HG03571 (cell line): ENCODE measurements around the gene SRSF6.
"Not testable (repeated sequence)": the region's sequence is repeated elsewhere in the genome, so short reads cannot be mapped to it uniquely, and the experiment has no call there.

ENCODE experiments used
- ATAC-seq: cut with Tn5 transposase; IDR thresholded peaks from one replicate; pipeline ENCODE4 v1.9.1; 2021; ENCODE audit not compliant: unreplicated experiment

The SRSF6 gene

DNA sequence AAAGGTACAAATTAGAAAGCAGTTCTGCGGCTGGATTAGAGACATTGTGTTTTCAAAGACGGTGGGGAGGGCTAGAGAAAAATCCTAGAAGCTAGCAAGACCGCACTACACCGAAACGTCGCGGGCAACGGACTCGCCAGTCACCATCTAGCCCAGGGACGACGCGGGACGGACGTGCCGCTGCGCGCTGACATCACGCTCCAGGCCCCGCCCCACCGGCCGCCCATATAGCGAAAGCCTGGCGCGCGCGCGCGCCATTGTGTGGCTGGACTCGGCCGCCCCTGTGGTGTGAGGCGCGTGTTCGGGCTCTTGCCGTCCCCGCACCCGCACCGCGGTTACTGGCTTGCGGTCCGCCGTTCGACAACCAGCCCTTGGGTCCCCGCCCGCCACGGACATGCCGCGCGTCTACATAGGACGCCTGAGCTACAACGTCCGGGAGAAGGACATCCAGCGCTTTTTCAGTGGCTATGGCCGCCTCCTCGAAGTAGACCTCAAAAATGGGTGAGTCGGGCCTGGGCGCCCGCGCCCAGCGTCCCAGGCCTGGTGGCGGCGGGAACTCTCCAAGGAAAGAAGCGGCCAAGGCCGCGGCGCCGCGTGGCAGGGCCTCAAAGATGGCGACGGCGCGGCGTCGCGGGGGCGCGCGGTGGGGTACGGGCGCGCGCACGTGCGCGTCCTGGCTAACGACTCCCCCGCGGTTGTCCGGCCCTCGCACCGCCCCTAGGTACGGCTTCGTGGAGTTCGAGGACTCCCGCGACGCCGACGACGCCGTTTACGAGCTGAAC lies at the start of gene SRSF6:
Gene SRSF6 (plus strand): TSS at position 257 of the 782 bp plus-strand sequence. CDS start 138 bp downstream, at position 395.
- ATAC-seq, result peak; percentile 77

DNA sequence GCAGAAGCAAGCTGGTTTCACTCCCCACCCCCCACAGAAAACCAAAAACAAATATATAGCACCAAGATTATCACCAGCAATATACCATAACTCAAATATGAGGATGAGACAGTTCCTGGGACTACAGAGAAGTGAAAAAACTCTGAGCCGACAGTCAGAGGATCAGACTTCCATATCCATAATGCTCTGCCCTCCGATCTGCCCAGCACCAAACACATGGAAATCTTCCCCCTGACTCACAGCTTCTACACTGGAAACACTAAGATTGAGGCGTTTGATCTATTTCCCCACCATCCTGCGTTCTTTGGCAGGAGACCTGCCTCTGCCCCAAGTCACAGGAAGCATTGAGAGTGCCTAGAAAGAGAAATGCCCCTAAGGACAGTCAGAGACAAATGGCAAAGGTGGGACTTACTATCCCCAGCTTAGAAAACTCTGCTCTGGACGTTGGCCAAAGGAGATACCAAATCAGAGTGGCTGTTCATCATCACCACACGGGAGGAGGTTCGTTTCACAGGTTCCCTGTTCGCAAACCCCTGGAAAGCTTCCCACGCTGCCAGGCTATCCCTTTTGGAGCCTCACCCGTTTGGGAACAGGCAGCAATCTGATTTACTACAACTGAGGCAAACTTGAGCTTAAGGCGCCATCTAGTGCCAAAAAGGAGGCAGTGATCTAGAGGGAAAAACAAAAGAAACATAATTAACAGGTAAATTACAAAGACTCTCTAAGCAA lies 48.7 kb upstream of the SRSF6 start:
- ATAC-seq, result no peak

DNA sequence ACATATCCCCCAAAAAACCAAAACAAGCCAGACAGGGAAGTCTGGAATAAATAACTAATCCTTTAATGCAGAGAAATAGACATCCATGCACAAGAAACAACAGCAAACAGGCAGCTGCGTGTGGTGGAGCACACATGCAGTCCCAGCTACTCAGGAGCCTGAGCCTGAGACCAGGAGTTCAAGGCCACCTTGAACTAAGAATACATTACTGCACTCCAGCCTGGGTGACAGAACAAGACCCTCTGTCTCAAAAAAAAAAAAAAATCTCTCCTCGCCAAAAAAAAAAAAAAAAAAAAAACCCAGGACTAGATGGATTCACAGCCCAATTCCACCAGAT lies 48.2 kb upstream of the SRSF6 start:
- no peak for ATAC-seq

DNA sequence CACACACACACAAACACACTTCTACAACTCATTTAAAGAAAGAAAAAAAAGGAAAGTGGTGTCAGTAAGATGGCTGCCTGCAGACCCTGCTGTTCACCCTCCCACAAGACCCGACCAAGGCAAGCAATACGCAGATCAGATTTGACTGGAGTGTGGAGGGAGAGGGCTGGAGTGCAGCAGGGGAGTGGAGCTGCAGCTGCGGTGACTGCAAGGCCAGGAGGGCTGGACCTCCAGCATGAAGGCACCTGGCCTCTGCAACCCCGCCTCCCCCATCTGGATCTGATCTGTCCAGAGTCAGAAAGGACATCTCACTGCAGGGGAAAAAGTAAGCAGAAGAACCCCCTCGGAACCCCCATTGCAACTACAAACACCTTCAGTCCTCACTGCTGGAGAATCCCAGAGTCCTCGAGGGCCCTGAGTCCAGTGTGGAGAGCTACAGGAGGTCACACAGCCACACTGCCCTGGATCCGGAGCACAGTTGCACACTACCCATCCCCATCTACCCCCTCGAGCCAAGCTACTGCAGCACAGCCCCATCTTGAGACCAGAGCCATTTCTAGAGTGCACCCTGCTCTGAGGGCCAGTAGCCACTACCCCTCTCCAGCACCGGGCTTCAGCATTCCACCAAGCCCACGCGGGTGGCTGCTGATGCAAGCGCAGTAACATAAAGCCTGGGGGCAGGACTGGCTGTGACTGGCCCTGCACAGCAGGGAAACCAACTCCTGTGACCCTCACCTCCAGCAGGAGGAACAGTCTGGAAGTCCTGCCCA lies 41.9 kb upstream of the SRSF6 start:
- ATAC-seq, result no peak

DNA sequence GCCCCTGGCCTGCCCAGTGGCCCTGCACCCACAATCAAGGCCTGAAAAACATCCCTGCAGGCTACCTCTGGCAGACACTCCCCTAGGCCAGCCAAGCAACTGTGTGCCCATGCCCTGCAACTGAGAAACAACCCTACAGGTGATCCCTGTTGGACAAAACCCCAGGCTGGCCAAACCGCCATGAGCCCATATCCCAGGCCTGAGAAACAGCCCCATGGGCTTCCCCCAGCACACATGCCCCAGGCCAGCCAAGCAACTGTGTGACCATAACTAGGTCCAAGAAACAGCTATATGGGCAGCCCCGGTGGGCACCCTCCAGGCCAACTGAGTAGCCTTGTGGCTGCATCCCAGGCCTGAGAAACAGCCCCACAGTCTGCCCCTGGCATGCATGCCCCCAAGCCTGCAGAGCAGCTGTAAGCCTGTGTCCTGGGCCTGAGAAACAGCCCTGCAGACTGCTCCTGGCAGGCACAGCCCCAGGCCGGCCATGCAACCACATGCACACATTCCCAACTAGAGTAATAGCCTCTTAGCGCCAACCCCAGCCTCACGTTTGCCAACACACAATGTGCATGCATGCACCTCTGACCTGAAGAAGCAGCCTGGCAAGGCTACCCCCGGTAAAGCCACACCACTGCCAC lies 41.0 kb upstream of the SRSF6 start:
- ATAC-seq, result no peak

DNA sequence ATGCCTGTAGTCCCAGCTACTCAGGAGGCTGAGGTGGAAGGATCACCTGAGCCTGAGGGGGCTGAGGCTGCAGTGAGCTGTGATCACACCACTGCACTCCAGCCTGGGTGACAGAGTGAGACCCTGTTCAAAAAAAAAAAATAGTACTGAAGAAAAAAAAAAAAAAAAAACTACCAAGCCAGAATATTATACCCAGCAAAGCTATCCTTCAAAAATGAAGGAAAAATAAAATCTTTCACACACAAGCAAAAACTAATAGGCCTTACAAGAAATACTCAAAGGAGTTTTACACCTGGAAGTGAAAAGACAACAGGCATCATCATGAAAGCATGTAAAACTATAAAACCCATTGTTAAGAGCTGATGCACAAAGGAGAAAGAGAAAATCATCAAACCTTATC lies 37.5 kb upstream of the SRSF6 start:
- ATAC-seq, result no peak

DNA sequence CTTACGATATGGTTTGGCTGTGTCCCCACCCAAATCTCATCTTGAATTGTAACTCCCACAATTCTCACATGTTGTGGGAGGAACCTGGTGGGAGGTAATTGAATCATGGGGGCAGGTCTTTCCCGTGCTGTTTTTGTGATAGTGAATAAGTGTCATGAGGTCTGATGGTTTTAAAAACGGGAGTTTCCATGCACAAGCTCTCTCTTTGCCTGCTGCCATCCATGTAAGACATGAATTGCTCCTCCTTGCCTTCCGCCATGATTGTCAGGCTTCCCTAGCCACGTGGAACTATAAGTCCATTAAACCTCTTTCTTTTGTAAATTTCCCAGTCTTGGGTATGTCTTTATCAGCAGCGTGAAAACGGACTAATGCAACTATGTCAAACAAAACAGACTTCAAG lies 36.8 kb upstream of the SRSF6 start:
- ATAC-seq, result not testable (repeated sequence)

DNA sequence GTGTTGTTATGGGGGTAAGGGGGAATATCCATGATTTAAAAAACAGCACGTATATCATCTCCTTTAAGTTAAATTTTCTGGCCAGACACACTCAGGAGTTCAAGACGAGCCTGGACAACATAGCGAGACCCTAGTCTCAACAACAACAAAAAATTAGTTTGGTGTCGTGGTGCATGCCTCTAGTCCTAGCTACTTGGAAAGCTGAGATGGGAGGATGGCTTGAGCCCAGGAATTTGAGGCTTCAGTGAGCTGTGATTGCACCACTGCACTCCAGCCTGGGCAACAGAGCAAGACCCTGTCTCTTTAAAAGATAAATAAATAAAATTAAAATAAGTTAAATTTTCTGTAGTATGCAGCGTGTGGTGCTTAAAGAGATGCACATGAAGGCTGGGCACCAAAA lies 31.5 kb upstream of the SRSF6 start:
- ATAC-seq, result no peak

DNA sequence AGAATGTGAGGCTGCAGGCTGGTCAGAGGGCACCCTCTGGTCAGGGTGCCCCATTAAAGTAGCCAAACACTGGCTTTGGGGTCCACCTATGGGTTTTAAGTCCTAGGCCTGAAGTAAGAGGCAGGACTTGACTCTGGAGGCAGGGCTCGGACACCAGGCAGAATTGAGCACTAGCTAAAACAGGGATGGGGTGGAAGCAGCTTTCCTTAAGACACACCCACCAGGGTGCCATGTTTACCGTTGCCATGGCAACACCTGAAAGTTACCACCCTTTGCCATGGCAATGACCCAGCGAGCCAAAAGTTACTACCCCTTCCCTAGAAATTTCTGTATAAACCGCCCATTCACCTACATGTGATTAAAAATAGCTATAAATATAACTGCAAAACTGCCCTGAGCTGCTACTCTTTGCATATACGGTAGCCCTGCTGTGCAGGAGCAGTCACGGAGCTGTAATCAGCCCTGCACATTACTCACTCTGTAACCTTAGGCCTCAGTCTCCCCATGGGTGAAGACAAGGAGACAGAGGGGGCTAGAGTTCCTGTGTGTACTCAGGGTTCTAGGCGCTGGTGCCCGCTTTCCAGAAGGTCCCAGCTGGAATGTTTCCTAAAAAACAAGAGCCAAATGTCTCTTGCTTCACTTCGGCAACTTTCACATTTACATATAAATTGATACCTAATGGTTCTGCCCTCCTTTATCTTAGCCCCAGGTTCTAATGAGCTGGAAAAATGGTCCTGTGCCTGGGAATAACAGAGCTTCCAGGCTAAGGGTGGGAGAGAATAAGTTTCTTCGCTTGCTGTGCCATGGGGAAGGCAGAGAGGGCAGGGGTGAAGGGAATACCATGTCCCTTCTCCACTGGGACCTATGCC lies 27.2 kb upstream of the SRSF6 start:
- ATAC-seq, result no peak

DNA sequence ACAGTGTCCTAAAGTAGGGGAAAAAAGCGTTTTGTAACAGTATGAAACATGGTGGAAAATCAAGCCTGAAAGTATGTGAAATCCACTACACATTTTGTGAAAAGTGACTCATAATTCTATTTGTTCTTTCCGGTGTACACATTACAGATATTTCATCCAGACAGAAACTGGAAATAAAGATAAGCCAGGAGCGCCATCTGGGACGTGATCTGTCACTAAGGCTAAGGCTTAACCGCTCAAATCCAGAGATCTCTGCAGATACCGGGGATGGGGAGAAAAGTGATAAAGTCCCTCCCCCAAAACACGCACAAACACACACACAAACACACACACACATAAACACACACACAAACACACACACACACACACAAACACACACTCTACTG lies 26.6 kb upstream of the SRSF6 start:
- no peak for ATAC-seq

DNA sequence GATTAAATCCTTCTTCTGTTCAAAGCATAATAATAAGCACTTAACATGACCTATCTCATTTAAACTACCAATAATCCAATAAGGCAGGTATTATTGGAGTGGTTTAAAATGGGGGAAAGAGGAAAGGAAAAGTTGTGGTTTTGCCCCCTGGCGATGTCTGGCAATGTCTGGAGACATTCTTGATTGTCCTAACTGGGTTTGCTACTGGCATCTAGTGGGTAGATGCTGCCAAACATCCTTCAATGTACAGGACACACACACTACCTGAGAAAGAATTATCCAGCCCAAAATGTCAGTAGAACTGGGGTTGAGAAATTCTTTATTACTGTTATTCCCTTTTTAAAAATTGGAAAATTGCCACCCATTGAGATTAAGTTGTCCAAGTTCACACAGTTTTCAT lies 25.2 kb upstream of the SRSF6 start:
- no peak for ATAC-seq

DNA sequence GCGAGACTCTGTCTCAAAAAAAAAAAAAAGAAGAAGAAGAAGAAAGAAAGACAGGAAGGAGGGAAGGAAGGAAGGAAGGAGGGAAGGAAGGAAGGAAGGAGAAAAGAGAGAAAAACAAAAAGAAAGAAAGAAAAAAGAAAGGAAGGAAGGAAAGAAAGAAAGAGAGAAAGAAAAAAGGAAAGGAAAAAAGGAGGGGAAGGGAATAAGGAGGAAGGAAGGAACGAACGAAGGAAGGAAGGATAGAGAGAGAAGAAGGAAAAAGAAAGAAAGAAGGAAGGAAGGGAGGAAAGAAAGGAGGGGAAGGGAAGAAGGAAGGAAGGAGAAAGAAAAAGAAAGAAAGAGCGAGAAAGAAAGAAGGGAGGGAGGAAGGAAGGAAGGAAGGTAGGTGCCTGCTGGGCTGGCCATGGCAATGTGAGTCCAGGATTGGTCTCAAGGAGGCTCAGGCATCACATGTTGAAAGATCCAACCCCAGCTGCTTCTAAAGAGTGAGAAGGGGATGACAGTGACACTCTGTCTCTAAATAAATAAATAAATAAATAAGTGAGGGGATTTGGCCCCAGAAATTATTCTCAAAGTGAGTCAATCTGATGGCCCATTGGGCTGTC lies 24.3 kb upstream of the SRSF6 start:
- ATAC-seq, result no peak

DNA sequence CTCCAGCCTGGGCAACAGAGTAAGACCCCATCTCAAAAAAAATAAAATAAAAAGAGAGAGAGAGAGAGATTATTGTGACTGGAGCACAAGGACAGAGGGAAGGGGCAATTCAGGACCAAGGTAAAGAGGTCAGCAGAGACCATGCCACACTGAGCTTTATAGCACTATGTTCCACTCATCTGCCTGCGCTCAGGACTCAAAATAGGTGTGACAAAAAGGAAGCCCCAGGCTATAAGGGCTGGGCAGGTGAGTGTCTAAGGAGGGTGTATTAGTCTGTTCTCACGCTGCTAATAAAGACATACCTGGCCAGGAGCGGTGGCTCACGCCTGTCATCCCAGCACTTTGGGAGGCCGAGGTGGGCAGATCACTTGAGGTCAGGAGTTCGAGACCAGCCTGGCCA lies 23.1 kb upstream of the SRSF6 start:
- ATAC-seq, result no peak

DNA sequence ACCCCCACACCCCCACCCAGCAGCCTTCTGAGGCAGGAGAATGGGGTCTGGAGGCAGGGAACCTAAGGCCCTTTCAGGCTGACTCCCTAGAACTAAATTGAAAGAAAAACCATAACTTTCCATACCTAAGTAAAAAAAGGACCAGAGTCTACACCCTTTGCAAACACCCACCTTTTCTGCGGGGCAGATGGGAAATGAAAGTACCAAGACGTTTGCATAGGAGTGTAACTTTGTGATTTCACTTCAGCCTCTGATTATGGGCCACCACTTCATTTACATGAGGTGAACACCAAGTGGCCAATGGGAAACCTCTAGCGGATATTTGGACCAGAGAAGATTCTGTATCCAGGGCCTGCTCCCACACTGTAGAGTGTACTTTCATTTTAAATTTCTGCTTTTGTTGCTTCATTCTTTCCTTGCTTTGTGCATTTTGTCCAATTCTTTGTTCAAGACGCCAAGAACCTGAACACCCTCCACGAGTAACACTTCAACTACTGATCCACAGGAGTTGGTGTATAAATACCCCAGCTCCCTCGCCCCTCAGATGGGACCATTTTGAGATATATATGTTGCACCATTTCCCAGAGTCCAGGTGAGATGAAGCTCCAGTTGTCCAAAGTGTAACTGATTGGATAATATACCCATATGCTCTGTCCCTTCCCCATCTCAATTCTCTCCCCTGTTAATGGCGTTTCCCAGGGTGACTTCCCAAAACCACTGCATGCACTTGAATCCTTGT lies 18.9 kb upstream of the SRSF6 start:
- peak; percentile 59 for ATAC-seq

DNA sequence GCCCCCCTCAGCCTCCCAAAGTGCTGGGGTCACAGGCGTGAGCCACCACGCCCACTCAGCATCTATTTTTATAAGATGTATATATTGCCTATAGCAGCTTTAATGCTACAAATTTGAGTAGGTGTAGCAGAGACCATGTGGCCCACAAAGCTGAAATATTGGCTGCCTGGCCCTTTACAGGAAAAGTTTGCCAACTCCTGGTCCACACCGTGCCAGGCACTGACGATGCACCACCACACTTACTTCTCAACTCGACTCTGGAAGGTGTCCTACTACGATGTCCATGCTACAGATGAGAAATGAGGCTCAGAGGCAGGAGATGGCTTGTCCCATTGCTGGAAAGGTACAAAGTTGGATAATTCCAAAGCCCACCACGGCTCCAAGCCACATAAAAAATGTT lies 17.2 kb upstream of the SRSF6 start:
- no peak for ATAC-seq

DNA sequence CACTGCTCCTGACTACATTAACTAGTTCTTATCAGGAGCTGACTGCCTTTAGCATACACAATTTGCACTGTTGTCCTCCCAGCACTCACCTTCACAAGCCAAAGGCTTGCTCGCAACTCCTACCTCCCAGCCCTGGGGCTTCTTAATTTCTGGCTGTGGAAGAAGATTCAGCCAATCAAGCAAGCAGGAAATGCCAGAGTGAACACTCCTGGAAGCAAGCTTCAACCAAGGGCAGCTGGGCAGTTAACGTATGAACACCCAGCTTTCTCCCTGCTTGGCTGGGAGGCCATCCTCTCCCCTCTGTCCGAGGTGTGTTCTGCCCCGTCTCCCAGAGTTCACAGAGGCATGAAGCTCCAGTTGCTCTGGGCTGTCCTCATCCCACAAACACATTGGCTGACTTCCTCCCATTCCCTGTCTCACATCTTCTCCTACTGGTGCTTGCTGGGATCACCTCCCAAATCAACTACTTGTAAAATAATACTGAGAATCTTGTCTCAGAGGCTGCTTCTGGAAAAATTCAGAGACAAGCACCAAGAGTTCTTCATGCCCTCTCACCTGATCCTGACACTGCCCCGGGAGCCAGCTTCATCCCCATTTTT lies 15.3 kb upstream of the SRSF6 start:
- no peak for ATAC-seq

DNA sequence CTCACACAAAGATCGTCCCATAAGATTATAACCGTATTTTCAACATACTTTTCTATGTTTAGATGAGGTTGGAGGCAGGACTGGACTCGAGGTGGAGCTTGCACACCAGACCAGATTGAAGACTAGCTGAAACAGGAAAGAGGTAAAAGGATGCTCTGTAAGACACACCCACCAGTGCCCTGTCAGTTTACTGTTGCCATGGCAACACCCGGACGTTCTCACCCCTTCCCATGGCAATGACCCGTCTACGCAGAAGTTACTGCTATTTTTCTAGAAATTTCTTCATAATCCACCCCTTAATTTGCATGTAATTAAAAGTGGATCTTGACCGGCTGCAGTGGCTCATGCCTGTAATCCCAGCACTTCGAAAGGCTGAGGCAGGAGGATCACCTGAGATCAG lies 13.6 kb upstream of the SRSF6 start:
- no peak for ATAC-seq

DNA sequence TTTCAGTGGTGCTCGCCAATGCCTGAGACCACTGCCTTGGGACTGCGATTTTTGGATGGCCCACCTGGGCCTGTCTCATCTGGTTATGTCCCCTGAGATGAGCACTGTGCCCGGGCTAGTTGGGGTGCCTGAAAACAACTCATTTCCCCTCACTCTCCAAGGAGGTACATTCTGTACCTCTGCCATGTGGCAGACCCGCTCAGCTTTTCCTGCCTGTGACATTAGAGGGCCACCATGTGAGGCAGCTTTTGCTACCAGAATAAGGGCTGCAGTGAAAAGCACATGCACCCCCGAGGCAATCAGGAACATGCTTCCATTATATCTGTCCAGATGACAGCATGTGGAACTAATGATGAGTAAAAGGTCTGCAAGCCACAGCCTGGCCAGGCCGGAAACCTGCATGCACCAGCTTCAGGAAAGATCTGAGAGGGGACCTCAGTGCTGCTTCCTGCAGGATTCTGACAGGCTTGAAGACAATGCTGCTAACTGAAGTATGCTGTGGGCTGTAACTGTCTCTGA lies 11.3 kb upstream of the SRSF6 start:
- no peak for ATAC-seq

DNA sequence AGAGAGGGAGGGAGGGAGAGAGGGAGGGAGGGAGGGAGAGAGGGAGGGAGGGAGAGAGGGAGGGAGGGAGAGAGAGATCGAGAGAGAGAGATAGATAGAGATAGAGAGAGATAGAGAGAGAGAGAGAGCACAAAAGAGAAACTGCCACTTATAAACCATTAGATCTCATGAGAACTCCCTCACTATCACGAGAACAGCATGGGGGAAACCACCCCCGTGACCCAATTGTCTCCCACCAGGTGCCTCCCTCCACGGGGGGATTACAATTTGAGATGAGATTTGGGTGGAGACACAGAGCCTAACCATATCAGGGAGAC lies 9.3 kb upstream of the SRSF6 start:
- not testable (repeated sequence) for ATAC-seq
